GM19035 (cell line): ENCODE data around the gene SEPTIN1.
"Not testable (repeated sequence)": the region's sequence is repeated elsewhere in the genome, so short reads cannot be mapped to it uniquely, and the experiment has no call there.

Experiments
- ATAC-seq: cut with Tn5 transposase; IDR thresholded peaks from one replicate; pipeline ENCODE4 v1.9.1; 2021; ENCODE audit not compliant: unreplicated experiment

The SEPTIN1 gene

GRCh38 chr16:30357715-30358576 lies 24.4 kb downstream of the SEPTIN1 start:
- no peak for ATAC-seq

GRCh38 chr16:30357085-30357714 lies 25.2 kb downstream of the SEPTIN1 start:
- no peak for ATAC-seq

GRCh38 chr16:30356401-30357084 lies 25.8 kb downstream of the SEPTIN1 start:
- ATAC-seq, result no peak

- no peak for ATAC-seq
Measured at GRCh38 chr16:30355954-30356308, 26.4 kb downstream of the SEPTIN1 start.

- ATAC-seq, result peak; percentile 68
Measured at GRCh38 chr16:30355144-30355953, 27.0 kb downstream of the SEPTIN1 start, which contains the start of gene CD2BP2. Gene CD2BP2 (minus strand): TSS chr16:30355308. CDS start chr16:30354681, 627 bp downstream.

- no peak for ATAC-seq
Measured at GRCh38 chr16:30354423-30355143, 27.8 kb downstream of the SEPTIN1 start.

- no peak for ATAC-seq
Measured at GRCh38 chr16:30353438-30354129, 28.8 kb downstream of the SEPTIN1 start.

- ATAC-seq, result no peak
Measured at GRCh38 chr16:30352488-30353401, 29.6 kb downstream of the SEPTIN1 start.

- ATAC-seq, result no peak
Measured at GRCh38 chr16:30351586-30352419, 30.6 kb downstream of the SEPTIN1 start.

GRCh38 chr16:30351001-30351441 lies 31.3 kb downstream of the SEPTIN1 start:
- no peak for ATAC-seq

GRCh38 chr16:30350134-30350871 lies 32.1 kb downstream of the SEPTIN1 start:
- peak; percentile 38 for ATAC-seq

- no peak for ATAC-seq
Measured at GRCh38 chr16:30349675-30350074, 32.7 kb downstream of the SEPTIN1 start.

- no peak for ATAC-seq
Measured at GRCh38 chr16:30348929-30349328, 33.4 kb downstream of the SEPTIN1 start.

- no peak for ATAC-seq
Measured at GRCh38 chr16:30348113-30348512, 34.2 kb downstream of the SEPTIN1 start.

GRCh38 chr16:30346286-30346685 lies 36.1 kb downstream of the SEPTIN1 start:
- ATAC-seq, result no peak

- ATAC-seq, result not testable (repeated sequence)
Measured at GRCh38 chr16:30343491-30343820, 38.9 kb downstream of the SEPTIN1 start.
